HG03039 (cell line): ENCODE data around the gene HIVEP1.
"Not testable (repeated sequence)": the region's sequence is repeated elsewhere in the genome, so short reads cannot be mapped to it uniquely, and the experiment has no call there.

Experiments used
- ATAC-seq: cut with Tn5 transposase; IDR thresholded peaks from one replicate; pipeline ENCODE4 v1.9.1; 2021; ENCODE audit warnings: mild to moderate bottlenecking, moderate library complexity; ENCODE audit not compliant: unreplicated experiment

HIVEP1 gene

DNA sequence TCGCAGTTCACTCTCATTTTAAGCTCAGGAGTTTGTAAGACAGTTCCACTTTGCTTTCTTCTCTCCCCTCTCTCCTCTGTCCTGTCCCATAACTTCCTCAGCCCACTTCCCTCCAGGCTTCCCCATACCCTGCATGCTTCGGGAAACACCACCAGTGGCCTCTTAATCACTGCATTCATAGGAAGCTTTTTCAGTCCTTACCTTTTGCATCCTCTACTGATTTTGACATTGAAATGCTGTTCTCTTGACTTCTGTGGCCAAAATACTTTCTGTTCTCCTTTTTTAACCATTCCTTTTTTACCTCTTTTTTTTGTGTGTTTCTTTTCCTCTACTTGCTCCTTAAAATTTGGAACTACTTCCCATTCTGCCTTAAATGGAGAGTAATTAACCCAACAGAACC lies 69.7 kb downstream of the HIVEP1 start:
- no peak for ATAC-seq

DNA sequence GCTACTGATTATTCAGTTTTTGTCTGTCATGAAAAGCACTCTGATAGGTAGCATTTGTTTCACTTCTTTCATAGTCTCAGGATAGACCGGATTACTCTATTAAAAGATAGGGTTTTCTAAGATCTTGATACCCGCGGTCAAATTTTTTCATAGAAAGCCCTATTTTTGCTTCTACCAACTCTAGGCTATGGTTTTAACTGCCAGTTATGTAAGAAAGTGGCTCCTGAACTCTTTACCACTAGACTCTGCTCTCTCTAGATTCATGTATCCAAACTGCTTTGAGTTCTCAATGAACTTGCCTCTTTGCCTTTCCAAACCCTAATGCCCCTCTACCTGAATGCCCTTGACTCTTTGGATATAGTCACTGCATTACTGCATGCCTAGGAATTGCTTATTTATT lies 70.3 kb downstream of the HIVEP1 start:
- no peak for ATAC-seq

DNA sequence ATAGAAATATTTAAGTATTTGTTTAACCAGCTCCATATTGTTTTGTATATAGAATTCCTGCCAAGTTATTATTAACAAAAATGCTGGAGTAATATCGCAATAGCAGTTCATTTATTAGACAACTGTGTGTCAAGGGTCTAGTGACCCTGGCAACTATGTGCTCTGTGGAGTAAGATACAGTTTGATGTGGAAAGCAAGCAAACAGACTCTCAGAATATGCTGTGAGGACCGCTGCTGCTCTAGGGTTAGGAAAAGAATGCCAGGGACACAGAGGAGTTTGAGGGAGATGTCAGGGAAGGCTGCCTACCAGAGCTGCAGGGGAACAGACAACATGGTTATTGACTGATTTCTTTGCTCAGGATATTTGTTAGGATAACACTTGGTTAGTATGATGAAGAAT lies 71.2 kb downstream of the HIVEP1 start:
- ATAC-seq, result no peak

DNA sequence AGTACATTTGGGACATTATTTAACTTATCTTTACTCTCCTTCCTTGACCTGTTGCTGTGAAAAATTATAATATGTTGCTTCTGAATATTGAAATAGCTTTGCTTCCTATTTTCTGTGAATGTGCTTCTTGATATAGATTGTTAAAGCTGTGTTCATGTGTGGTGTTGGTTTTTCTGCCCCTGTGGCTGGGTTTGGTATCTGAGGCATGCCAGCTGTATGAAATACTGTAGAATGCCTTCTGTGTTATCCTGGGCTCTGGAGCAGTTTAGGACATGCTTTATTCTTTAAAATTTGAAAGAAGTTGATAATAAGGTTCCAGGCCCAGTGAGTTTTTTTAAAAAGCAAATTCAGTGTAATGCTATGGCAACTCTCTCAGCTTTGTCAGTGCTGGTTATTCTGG lies 71.7 kb downstream of the HIVEP1 start:
- ATAC-seq, result no peak

DNA sequence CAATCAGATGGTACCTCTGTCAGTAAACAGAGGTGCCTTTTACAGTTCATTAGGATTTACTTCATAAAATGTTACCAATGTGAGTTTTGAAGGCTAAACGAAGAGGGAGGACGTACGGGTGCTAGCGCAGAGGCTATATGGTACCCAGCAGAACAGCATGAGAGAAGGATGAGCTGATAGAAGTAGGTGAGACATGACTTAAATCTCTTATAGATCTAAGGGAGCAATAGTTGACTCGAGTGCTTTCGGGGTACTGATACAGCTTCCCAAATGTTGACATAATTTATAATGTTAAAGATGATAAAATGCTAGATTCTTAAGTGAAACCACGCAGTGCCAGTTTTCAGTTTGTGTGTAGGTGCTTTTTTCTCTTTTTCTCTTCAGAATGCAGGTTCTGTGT lies 72.6 kb downstream of the HIVEP1 start:
- ATAC-seq, result no peak

DNA sequence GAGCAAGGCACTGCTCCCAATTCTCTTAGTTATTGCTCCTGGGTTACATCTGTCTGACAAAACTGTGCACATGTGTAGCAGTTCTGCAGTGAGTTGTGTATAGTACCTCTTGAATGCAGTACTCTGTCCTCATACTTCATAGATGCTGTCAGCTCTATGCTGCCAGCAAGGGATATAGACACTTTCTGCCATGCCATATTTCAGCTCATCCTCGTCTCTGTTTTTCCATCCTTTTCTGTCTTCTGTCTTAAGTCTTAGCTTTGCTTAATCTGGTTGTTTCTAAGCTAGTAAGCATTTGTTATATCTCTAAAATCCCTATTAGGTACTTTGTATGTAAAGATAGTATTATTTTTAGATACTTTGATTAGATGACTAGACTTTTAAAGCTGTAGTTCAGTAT lies 76.4 kb downstream of the HIVEP1 start:
- no peak for ATAC-seq

DNA sequence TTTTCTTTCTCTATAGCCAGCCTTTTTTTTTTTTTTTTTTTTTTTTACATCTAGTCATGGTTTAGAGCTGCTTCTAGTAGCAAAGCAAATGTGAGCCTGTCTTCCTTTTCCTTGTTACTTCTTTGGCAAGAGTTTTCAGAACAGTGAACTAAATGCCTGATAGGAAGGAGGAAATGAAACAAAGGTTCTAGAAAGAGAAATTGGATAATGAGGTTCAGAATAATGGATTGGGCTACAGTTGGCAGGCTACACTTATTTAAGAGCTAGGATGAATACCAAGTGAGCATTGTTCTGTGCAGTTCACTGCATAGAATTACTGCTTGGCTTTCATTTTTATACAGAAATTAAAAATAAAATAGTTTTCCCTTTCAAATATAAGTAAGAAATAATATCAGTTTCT lies 78.6 kb downstream of the HIVEP1 start:
- ATAC-seq, result no peak

DNA sequence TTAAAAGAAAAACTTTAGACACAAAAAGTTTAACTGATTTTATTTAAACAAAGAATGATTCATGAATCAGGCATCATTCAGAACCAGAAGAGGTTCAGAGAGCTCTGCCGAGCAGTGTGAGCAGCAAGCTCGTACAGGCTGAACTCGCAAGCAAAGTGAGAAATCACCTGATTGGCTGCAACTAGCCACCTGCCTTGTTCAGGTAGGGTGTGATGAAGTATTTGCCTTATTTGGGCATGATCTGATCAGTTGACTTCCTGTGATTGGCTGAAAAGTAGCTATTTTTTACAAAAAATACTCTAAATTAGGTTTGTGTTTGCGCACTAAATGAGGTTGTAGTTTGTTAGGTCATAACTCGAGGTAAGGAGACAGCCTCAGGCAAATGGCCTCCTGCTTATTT lies 80.7 kb downstream of the HIVEP1 start:
- no peak for ATAC-seq

DNA sequence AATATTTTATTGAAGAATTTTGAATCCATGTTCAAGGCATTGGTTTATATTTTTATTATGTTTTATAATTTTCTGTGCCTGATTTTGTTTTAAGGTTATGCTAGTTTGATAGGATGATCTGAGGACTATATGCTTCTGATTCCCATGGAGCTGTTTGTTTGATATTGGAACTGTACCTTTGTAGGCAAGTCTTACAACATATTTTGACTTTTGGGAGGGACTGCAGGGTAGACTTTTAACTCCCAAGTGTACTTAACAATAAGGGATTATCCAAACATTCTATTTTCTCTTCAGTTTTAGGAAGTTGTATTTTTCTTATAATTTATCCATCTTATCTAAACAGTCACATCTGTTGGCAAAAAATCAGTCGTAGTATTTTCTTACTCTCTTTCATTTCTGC lies 82.6 kb downstream of the HIVEP1 start:
- no peak for ATAC-seq

DNA sequence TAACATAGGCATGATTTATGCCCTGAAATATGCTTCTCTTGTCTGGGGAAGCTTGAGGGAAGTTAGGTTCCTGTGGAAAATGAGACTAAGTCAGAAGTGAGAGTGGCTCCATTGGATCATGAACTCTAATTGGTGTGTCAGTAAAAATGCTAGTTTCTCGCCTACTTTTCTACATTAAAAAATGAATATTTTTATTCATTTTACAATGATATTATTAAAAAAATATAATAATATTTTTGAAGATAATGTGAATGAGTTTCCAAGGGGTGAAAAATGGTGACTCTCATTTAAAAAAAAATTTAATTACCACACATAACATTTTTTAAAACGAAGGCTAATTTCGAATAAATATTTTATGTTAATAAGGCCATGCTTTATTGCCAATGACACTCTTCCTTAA lies 84.2 kb downstream of the HIVEP1 start:
- ATAC-seq, result no peak

DNA sequence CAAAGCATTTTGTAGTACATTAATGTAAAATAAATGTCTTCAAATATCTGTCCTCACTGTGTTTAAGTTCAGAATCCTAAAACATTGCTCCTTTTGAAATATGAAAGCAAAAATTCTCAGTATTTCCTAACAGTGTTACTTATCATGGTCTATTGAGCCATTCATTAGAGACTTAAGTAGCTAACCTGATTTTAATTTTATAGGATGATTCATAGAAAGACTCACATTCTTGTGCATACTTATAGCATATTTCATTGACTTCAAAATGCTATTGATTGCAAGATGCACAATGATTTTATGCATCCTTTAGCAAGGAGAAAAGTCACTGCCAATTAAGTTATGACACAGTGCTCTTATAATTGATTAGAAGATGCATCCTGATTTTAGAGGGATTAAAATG lies 85.7 kb downstream of the HIVEP1 start:
- no peak for ATAC-seq

DNA sequence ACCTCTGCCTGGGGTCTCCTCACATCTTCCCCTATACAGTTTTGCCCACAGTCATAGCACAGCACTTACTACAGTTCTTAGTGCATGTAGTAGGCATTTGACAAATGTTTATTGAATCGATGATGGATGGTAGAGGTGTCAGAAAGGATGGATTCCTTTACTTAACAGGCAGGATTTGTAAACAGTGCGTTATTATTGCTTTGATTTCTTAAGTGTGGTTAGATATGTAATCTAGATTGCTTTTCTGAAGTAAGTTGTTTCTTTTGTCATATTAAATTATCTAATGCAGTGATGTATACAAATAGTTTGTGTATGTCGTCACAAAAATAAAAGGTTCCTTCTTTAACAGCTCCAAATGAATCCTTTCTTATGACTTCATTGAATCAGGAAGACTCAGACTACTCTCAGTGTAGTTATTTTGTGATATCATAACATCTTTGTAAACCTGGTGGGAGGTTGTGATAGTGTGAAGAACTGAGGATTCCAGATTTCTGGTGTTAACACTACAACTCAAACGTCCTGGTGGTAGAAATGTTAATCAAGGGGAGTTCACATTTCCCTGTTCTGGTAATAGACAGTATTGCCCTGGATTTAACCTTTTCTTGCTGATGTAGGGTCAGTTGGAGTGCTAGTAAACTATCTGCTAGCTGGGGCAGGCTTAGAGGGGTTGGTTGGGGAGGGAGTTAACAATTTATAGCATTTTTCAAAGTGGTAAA lies 87.7 kb downstream of the HIVEP1 start:
- ATAC-seq, result no peak

DNA sequence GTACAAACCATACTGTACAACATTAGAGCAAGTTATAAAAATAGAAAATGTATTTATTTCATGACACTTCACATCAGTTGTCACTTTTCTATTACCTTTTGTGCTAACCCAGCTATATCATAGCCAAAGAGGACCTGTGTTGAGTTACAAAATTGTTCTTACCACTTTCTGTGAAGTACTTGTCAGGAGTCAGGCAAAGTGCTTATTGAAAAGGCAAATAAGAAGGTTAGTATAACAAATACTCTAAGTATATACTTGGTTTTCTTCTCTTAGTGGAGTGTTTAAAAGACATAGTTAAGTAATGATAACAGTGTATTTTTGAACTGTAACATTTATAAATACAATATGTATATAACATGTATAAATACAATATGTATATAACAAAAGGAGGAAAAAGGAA lies 88.9 kb downstream of the HIVEP1 start:
- no peak for ATAC-seq

DNA sequence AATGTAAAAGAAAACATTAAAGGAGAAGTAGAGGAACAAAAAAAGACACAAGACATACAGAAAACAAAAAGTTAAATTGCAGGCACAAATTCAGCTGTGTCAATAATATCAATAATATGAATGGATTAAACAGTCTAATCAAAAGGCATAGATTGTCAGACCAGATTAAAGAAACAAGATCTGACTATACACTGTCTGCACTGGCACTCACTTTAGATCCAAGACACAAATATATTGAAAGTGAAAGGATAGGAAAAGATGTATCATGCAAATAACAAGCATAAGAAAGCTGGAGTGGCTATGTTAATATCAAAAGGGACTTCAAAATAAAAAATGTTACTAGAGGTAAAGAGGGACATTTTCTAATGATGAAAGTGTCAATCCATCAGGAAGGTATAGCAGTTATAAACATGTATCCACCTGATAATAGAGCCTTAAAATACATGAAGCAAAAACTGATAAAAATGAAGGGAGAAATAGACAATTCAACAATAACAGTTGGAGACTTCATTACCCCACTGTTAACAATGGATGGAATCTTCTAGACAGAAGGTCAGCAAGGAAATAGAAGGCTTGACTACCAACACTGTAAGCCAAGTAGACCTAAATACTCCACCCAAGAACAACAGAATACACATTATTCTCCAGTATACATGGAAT lies 89.7 kb downstream of the HIVEP1 start:
- no peak for ATAC-seq

DNA sequence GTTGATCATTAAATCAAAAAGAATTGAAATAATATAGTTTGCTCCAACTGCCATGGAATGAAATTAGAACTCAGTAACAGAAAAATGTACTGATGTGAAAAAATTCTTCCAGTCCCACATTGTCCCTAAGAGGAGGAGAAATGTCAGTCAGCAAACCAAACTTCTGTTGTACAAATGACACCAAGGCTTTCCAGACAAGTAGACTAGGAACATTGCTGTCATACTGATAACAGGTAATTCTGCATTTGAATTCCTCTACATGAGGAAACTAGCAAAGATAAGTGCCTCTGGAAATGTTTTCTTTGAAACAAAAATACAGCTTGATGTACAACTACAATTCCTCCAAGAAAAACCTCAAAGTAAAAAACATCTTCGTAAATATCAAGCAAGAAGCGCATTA lies 90.2 kb downstream of the HIVEP1 start:
- no peak for ATAC-seq

DNA sequence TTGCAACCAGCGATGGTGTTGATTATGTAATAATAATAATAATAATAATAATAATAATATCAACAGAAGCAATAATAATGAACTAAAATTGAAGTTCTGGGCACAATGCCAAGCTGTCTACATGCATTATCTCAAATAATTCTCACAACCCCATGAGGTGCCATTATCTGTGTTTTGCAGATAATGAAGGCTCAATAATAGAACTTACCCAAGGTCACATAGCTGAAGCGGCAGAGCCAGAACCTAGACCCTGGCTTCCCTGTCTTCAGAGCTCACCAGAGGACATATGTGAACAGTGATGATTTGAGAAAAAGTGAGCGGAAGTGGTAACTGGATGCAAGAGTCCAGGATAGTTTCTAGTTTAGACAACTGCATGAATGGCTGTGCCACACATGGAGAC lies 91.0 kb downstream of the HIVEP1 start:
- no peak for ATAC-seq

DNA sequence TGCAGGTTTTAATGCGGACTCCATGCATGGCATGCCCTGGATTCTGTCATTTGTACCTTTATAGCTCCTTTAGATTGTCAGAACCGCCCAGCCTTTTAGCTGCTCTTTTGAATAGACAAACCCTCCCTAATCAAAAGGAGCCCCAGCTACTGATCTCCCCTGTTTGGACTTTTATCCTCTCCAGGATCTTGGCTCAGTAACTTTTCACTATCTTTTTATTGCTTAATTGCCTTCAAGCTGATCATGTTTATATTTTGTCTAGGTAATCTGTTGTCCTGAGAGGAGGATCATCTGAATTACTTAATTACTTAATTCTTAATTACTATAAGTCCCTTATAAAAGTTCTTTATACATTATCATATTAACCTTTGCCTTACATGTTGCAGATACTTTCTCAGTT lies 93.2 kb downstream of the HIVEP1 start:
- no peak for ATAC-seq

DNA sequence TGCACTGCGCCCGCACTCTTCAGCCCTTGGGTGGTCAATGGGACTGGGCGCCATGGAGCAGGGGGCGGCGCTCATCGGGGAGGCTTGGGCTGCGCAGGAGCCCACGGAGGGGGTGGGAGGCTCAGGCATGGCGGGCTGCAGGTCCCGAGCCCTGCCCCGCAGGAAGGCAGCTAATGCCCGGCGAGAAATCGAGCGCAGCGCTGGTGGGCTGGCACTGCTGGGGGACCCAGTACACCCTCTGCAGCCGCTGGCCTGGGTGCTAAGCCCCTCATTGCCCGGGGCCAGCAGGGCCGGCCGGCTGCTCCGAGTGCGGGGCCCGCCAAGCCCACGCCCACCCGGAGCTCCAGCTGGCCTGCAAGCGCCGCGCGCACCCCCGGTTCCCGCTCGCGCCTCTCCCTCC lies 96.3 kb downstream of the HIVEP1 start:
- not testable (repeated sequence) for ATAC-seq

DNA sequence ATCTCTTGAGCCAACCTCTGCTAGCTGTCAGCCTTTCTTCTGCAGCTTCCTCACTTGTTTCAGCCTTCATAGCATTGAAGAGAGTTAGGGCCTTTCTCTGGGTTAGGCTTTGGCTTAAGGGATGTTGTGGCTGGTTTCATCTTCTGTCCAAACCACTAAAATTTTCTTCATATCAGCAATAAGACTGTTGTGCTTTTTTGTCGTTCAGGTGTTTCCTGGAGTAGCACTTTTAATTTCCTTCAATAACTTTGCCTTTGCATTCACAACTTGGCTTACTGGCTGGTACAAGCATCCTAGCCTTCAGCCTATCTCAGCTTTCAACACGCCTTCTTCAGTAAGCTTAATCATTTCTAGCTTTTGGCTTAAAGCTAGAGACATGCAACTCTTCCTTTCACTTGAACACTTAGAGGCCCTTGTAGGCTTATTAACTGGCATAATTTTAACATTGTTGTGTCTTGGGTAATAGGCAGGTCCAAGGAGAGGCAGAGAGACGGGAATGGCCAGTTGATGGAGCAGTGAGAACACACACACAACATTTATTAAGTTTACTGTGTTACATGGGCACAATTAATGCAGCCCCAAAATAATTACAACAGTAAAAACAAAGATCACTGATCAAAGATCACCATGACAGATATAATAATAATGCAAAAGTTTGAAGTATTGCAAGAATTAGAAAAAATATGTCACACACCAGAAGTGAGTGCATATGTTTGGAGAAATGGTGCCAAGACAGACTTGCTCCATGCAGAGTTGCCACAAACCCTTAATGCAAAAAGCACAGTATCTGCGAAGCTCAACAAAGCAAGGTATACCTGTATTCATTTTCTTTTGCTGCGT lies 98.6 kb downstream of the HIVEP1 start:
- no peak for ATAC-seq

DNA sequence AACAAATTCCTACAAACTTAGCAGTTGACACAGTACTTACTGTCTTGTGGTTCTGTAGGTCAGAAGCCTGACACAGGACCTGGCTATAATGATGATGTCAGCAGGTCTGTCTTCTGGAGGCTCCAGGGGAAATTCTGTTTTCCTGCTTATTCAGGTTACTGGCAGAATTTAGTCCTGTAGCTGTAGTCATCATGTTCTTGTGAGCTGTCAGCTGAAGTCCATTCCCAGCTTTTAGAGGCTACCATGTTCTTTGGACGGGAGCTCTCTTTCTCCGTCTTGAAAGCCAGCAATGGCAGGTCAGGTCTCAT lies 99.2 kb downstream of the HIVEP1 start:
- ATAC-seq, result no peak

DNA sequence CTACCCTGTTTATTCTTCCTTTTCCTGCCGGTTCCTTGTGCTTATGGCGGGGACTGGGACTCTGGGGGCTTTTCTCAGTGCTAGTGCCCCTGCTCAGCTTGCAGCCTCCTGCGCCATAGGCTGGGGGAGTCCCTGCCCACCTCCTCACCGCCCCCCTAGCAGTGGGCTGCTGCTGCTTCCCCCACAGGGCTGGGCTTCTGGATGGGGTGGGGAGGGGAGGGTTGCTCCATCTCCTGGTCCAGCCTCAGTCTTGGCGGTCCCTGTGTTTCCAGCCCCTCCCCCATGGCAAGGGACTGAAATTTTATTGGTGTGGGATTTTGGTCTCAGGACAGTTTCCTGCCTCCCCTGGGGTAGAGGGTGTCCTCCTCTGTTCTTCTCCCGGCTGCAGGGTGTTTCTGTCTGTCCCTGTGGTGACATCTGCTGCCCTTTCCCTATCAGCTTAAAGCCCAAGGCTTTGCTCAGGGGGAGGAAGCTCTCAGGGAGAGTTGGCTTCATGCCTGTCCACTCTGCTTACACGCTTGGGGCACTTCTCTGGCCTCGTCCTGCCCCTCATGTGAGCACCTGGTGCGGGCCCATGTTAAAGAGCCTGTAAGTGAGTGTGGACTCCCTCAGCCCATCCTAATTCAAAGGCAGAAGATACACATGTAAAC lies 100.6 kb downstream of the HIVEP1 start:
- no peak for ATAC-seq

DNA sequence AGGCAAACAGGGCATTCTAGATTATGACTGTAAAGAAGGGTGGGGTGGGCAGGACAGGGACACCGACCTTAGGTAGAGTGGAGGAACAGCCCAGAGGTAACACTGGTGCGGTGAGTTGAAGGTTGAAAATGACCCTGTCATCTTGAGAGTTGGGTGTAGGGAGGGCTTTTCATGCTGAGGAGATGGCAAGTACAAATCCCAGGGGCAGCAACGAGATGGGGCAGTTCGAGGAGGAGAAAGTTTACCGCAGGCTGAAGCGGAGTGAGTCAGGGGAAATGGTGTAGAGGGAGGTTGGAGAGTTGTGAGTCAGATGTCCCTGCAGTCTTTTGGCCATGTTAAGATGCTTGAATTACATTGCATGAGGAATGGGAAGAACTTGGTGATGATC lies 101.1 kb downstream of the HIVEP1 start:
- ATAC-seq, result no peak
